A204.1 (cell line): ENCODE measurements around the gene TEX29.

Source experiments
- FAIRE-seq: peaks from 2 replicates; lab custom pipeline; 2012; peaks lifted over from hg19 to GRCh38; lab: Jason Lieb, UNC

The TEX29 gene

DNA sequence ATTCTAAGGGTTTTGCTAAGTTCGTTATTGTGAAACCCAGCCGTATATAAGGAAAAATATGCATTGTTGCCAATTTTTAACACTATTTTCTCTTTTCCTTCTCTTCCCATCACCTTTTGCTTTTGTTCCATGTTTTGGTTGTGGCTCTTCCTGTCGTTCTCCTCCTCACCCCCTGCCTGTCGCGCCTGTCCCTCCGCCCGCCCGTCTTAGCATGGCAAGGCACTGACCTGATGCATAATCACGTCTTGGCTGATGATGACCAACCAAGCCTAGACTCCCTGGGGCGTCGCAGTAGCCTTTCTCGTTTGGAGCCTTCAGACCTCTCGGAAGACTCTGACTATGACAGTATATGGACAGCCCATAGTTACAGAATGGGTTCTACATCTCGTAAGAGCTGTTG, 28.5 kb upstream of the TEX29 start:
- no peak for FAIRE-seq

DNA sequence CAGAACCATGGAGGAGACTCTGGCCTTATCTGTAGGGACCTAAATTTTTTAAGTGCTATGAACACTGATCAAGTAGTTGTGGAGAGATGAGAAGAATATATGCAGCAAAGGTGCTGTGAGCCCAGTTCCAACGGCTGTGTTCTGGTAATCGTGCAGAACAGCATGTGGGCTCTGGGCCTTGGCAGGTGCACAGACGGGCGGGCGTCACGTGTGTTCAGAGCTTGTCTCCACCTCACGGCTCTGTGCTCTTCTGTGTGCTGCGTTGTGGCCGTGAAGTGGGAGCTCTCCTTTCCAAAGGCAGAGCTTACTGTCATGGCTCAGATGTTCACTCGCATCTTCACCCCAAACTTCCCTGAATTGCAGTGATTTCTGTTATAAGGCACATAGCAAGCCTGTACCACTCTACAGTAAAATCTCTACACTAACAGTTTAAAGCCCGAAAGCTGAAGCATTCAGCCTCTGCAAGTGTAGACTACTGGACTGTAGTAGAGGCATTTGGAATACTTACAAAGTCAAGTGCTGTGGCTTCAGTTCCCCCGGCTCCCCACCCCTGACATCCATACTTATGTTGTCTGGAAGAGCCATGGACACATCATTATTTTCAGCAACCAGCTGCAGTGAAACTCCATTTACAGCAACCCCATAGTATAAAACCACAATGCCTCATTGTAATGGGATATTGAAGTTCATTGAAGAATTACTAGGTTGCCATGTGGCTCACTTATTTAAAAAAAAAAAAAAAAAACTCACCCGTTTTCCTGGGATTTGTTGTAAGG, 27.5 kb upstream of the TEX29 start:
- FAIRE-seq: no peak

DNA sequence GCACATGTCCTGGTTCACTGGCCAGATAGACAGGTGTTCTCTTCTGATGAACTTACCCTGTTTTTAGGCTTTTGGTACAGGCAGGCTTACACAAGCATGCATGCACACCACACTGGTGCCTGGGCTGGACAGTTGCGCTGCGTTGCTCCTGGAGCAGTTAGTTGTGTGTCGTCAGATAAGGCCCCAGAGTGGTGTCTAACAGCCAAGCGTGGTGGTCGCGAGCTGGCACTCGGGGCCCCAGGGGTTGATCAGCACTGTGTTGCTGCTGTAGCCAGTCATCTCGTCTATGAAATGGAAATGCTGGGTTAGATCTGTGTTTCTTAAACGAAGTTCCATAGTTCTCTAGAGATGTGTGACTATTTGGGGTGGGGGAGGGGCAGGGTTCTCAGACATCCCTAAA, 24.6 kb upstream of the TEX29 start:
- FAIRE-seq: no peak

DNA sequence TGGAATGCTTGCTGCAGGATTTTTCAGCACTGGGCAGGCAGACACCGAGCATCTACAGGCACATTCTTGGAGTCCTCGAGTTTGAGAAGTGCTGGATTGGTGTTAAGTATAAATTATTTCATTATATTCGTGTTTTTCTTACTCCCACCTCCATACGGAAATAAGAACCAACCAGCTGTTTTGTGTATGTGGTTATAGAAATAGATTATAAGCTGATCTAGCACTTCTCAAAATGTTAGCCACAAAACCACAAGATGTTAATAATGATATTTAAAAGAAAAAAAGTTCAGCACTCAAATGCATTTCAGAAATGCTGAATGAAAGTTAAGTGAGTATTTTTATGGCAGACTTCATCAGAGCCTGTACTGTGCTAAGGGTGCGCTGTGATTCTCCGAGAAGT, 24.0 kb upstream of the TEX29 start:
- FAIRE-seq: no peak

DNA sequence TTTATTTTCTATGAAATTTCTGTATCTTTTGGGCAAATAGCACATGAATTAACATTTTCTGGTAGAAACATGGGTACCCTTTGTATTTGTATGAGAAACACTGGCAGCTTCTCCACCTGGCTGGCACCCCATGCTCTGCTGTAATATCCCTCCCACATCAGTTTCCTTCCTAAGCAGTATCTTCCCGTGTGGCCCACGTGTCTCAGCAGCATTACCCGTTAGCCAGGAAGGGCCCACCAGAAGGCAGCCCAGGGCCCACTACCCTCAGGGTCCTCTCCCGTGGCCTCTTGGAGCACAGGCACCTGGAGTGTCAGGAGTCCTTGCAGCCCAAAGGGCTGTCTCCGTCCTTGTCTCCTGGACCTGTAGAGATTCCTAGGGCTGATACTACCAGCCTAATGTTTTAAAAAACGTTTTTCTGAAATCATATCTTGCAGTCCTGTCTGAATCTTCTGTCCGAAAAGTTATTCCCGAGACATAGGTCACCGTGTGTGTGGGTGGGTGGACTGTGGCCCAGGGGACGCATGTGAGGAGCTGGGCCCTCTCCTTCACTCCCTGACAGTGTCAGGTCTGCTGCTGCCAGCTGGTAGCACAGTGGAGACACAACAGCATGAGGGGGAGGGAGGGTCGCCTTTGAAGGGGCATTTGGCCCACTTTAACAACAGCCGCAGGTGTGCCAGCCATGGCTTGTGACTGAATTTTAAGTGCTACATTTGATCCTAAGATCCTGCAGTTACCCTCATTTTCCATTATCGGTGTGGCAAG, 22.0 kb upstream of the TEX29 start:
- FAIRE-seq: no peak

DNA sequence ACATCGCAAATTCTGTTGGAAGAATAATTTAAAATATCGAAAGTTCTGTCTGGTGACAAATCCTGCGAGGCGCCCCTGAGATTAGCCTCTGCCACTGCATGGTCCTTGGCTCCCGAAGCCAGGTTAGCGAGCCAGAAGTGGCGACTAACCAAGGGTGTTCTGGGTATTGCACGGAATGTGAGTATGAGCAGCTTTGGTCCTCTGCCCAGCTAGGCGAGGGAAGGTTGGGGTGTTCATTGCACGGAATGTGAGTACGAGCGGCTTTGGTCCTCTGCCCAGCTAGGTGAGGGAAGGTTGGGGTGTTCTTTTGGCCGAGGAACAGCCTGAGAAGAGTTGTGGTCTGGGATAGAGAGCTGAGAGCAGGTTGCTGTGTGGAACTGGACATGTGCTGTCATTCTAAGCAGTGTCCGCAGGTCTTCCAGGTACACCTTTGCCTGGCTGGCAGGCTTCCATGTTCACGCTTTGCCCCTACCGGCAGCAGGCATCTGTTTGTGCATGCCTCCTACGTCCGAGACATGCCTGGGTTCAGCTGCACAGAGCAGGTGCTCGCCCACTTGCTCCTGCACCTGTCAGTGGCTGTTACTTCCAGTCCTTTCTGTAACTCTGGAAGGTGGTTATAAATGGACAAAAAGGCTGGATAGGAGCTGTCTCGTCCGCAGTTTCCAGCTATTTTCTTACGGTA, 18.3 kb upstream of the TEX29 start:
- FAIRE-seq: no peak

DNA sequence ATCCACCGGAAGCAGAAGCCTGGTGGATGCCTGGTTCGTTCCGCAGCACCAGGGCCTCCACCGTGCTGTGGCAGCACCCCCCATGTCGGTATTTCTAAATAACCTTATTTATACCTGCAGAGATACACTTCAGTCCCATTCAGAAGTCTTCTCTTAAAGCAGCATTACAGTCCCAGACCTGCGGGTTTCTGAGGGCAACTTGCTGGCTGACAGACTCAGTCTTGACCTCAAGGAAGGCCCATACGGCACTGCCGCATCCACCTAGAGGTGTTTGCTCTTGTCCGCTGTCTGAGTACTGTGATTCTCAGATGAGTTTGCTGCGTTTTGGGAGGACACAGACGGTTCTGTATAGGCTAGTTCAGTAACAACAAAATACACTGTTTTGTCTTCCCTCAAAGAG, 16.9 kb upstream of the TEX29 start:
- FAIRE-seq: no peak

DNA sequence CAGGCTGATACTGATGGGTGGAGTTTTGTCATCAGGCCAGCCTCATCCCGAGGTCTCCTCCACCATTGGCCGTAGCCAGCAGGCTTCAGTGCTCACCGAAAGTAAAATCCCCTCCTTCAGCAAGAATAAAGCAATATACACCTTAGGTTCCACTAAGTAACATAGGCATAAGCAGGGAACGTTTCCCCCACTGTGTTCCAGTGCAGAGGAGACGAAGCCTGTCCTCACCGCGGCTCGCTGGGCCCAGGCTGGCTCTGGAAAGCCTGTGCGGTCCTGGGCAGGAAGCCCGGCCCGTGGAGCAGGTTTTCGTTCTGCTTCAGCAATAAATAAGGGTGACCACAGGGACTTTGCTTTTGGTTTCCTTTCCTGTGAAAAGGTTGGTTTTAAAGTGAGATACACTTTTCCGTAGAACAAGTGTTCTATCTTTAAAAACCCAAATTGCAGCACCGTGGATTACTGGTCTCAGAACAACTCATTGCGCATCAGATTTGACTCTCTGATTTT, 16.3 kb upstream of the TEX29 start:
- FAIRE-seq: no peak

DNA sequence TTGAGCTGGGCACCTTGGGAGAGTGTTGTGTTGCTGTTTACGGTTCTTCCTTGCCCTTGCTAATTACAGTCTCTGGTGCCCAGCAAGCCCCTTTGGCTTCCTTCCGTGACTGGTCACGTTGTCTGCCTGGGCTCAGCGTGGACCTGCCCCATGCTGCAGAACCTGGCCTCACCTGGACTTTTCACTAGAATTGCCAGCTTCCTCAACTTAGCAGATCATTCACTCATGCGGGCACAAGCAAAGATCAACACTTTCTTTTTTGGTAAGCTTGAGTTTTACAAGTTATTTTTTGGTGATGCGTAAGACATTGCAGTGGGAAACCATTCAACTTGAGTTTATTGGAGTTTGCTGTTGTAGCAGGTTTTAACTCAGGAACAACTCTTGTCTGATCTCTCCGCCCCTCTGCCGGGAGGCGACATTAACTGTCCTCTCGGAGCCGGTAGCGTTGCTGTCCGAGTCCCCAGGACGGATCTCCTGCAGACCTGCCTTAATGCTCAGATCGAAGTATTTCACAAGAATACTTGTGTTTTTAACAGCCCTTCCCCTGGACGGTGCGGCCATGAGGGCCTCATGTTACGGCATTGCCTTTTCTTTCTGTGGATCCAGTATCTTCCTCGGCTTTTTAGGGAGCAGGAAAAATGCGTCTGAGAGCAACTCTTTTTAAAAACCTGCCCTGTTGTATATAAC, 15.7 kb upstream of the TEX29 start:
- no peak for FAIRE-seq

DNA sequence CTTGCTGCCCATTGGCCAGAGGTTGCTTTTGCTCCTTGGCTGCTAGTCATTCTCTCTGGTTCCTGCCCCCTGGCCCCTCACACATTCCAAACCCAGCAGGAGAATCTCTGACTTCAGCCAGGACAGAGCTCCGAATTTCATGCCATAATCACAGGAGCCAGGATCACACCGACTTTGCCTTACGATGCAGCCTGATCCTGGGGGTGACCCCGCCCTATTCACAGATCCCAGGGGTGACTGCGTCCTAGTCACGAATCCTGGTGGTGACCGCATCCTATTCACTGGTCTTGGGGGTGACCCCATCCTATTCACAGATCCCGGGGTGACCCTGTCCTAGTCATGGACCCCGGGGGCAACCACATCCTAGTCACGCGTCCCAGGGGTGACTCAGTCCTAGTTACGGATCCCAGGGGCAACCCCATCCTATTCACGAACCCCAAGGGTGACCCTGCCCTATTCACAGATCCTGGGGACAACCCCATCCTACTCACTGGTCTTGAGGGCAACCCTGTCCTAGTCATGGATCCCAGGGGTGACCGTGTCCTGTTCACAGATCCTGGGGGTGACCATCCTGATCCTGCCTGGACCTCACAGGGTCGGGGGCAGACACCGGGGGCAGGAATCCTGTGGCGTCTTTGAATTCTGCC, 7.4 kb upstream of the TEX29 start:
- no peak for FAIRE-seq

DNA sequence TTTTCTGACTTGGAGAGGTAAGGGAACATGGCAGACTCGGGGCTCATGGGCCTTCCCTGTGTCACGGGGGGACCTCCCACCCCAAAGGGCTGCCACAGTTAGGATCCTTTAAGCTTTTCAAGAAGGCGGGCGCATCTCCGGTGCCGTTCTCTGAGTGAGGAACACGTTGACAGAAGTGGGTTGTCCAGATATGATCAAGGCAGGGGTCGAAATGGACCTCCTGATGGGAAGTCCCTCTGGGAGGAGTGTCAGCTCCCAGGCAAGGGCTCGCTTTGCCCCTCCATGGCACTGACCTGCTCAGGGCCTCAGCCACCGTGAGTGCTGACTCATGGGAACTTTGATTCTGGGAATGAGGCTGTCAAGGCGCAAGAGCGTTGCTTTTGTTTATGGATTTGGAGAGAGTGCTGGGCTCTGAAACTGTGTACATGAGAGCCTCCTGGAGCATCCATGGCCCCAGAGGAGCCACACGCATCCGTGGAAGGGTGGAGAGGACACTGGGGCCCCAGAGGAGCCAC, 6.5 kb upstream of the TEX29 start:
- no peak for FAIRE-seq

DNA sequence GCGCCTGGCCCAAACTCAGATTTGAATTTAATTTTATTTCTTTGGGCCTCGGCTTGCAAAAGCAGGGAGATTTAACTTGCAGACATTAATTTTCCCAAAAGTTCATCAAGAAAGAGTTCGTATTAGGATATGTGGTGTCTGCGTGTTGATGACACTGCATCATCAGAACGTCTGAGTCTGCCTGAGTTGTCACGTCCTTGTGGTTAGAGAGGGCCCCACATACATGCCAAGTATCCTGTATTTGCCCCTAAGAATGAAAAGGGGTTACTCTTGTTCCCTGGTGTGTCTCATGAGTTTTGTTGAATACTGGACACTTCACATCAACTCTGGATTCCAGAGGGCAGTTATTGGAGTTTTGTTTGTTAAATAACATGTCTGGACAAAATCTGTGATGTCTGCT, 5.6 kb upstream of the TEX29 start:
- FAIRE-seq: no peak

DNA sequence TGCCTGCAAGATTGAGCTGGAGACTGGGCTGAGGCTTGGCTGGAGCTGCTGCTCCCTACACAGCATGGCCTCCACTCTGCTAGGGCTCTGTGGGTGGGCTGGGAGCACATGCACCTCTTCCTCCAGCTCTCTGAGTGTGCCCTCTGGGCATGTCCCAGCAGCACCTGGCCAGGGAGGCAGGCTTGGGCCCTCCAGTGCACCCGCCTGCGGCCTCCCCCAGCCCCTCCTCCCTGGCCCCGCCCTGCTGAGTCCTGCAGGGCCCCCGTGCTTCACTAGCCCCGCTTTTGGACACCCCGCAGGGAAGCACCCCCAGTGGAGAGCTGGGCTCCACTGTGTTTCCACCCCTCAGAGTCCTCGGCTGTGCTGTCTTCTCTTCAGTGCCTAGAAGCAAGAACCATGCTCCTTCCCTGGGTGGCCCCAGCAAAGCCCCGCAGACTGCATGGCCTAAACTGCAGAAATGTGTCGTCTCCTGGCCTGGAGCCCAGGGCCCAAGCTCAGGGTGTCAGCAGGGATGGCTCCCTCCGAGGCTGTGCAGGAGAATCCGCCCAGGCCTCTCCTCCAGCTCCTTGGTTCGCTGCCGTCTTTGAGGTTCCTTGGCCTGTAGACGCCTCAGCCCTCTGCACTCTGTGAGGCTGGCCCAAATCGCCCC, 5.0 kb upstream of the TEX29 start:
- no peak for FAIRE-seq

DNA sequence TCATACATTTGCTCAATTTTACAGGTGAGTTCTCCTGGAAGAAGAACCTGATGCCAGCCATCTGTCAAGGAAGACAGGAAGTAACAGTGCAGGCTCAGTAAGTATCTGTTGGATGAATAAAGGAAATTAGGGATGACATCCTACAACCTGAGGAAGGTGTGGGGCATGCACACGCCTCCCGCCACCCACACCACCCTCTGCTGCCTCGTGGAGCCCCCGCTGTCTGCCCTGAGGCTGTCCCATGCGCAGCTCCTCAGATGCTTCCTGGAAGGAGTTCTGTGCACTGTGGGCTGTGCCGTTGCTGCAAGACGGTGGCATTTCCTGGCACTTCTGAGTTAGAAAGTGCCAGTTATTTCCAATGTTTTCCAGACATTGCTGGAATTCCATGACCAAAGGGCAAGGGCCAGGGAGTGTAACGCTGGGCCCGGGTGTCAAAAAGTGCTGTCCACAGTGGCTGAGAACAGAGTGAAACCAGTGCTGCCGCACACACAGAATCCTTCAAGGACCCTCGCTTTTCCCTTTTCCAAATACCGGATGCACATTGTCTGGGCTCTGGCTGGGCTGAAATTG, 4.2 kb upstream of the TEX29 start:
- FAIRE-seq: no peak

DNA sequence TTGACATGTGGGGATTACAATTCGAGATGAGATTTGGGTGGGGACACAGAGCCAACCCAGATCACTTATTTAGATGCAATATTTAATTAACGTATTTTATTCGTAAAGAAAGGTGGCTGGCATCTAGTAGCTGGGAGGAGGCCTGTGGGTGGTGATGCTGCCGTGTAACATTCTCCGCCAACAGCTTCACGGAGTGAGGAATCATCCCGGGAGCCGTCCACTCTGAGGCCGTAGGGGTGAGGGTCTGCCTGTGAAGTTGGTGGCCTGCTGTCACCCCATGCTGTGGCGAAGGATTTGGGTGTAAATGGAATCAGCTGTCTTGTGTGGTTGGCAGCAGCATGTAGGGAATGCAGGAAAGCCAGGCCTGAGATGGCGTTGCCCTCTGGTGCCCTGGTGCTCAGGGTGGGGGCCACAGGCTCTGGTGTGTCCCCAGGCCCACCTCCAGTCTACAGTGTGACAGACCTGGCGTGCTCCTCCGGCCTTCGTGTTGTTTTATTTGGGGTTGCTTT, 3.3 kb upstream of the TEX29 start:
- no peak for FAIRE-seq

DNA sequence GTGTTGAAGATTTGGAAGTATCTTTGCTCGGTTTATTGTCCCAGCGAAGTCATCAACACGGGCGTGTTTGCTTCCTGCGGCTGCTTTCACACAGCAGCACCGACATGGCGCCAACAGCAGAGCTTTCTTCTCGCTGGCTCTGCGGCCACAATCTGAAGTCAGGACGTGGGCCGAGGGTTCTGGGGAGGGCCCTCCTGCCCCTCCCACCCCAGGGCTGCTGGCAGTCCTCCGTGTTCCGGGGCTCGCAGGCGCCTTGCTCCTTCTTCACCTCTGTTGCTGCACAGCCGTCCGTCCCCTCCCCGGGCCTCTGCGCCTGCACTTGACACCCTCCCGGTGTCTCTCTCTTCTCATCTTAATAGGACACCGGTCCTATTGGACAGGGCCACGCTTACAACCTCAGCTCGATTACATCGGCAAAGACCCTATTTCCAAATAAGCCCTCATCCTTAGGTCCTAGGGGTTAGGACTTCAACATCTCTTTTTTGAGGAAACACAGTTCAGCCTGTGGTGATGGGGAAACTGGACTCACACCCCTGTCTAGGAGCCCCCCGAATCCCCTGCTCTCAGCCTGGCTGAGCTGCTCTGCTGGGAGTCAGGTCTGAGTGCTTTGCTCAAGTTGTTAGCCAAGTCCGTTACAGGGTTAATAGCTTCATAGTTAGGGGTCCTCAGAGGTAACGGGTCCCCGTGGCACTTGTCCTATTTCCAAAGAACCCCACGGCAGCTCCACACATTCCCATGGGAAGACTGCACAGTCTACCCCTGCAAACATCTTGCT, 2.7 kb upstream of the TEX29 start:
- FAIRE-seq: no peak

DNA sequence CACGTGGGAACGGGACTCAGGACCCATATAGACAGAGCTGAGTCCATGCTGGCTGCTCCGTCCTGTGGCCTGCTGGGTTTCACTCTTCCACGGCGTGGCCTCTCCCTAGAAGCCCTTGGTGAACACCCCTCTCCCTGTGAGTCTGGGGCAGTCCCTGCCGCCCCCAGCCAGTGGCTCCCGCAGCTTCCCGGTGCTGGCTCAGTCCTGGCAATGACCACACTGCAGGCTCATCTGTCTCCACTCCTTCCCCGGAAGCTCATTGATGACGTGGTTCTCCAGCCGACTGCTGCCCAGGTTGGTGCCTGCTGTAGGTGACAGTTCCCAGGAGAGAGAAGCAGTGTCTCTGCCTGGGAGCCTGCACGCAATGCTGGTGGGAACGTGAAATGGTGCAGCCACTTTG, 2.1 kb upstream of the TEX29 start:
- no peak for FAIRE-seq

DNA sequence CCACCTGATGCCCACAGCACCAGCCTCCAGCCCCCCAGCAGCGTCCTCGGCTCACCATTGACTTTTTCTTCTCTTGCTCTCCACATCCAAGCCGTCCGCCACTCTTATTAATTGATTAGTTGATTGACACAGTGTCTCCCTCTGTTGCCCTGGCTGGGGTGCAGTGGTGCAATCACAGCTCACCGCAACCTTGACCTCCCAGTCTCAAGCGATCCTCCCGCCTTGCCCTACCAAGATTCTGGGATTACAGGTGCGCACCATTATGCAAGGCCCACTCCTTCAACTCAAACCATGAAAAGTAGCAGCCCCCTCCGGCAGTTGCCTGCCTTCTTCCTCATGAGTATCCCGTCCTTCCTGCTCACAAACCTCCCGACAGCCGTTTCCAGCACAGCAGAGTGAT, 921 bp upstream of the TEX29 start:
- FAIRE-seq: no peak

DNA sequence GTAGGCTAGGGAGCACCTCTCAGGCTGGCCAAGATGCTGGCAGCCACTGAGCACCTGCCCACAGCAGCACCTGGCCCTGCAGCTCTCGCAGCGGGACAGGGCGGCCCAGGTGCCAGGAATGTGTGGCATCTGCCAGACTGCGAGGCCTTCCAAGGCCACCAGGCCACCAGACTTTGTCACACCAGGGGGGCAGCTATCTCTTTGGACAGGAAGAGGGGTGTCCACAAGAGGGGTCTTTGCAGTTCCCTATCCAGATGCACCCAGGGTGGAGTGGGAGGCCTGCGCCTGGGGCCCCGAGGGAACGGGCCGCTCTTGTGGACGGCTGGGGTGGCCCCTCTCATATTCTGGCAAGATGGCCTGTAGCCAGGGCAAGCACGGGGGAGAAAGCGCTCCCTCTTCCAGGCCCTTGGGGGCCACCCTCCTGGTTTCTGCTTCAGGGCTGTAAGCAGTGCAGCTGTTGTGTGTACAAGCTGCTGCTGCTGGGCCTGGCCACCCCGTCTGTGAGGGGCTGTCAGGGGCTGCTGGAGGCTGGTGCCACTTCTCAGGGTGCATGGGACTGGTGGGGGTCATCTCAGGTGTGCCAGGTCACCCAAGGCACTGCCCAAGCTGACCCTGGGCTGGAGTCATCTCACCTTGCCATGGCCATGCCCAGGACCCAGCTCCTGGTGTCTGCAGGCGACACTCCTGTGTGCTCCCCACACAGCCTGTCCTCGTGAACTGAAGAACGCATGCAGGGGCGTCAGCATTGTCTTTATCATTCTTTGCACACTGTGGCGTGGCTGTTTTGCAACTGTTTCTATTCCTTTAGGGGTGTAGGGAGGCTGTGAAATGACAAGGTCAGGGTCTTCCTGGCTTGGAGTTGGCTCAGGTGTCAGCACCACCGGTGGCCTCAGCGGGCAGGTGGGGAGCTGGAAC, 1.8 kb downstream of the TEX29 start:
- no peak for FAIRE-seq
